NCI-H146 treated with DMSO at 0.1 percent for 48 hours (cell line): ENCODE measurements around the gene GYPA.
"Not testable (repeated sequence)": the region's sequence is repeated elsewhere in the genome, so short reads cannot be mapped to it uniquely, and the experiment has no call there.

Source experiments
- DNase-seq: peaks from one replicate; lab custom pipeline; 2025; ENCODE audit not compliant: unreplicated experiment; lab: John Stamatoyannopoulos, UW

GYPA gene

DNA sequence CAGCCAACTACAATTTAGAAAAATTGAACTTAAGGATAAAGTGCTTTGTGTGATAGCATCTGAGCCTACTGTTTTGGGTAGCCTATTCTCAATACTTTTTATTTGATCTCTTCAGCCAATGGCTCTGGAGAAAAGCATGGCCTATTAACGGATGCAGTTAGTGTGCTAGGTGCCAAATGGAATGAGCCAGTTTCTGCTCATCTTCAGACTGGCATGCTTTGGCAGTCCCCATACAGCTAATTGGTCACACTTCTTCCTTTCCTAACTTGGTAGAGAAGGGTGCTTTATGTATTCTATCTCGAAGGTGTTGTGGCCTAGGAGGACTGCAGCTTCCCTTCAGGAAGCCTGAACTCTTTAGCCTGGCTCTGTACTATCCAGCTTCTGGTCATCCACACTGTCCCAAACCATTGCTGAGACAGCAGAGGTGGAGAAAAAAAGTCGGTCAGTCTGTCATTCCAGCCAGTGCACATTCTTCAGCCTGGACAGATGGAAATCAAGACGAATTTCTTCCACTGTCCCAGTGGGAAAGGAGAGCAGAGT is 11.1 kb downstream of the GYPA start:
- DNase-seq: not testable (repeated sequence)

- DNase-seq: not testable (repeated sequence)
These were observed 11.7 kb downstream of the GYPA start for GRCh38 chr4:144128709-144129320.

- DNase-seq: not testable (repeated sequence)
These were observed 15.4 kb downstream of the GYPA start for GRCh38 chr4:144125109-144125508.

GRCh38 chr4:144123982-144124635 is 16.4 kb downstream of the GYPA start:
- not testable (repeated sequence) for DNase-seq

DNA sequence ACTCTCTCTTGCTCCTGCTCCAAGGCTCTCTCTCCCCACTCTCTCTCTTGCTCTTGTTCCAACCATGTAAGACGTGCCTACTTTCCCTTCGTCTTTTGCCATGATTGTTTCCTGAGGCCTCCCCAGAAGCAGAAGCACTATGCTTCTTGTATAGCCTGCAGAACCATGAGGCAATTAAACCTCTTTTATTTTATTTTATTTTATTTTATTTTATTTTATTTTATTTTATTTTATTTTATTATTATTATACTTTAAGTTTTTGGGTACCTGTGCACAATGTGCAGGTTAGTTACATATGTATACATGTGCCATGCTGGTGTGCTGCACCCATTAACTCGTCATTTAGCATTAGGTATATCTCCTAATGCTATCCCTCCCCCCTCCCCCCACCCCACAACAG is 17.2 kb downstream of the GYPA start:
- DNase-seq: not testable (repeated sequence)

GRCh38 chr4:144119752-144120151 is 20.8 kb downstream of the GYPA start:
- not testable (repeated sequence) for DNase-seq

DNA sequence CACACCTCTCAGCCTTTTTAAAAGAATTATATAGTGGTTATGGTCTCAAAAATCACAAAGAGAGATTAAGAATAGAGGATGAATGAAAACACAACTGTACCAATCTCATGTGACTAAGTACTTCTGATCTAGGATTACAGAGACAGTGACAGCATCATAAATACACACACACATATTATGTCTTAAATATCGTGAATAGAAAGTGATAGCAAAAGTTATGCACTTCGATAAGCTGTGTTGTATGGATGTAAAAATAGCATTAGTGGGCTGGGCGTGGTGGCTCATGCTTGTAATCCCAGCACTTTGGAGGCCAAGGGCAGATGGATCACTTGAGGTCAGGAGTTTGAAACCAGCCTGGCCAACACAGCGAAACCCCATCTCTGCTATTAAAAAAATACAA is 25.0 kb downstream of the GYPA start:
- DNase-seq: no peak

- DNase-seq: no peak
These were observed 27.0 kb downstream of the GYPA start for GRCh38 chr4:144113546-144113945.

GRCh38 chr4:144104509-144105130 is 35.9 kb downstream of the GYPA start:
- DNase-seq: no peak

- DNase-seq: not testable (repeated sequence)
These were observed 42.7 kb downstream of the GYPA start for GRCh38 chr4:144097776-144098175.

GRCh38 chr4:144093995-144094394 is 46.5 kb downstream of the GYPA start:
- not testable (repeated sequence) for DNase-seq

GRCh38 chr4:144091181-144091580 is 49.3 kb downstream of the GYPA start:
- DNase-seq: not testable (repeated sequence)

GRCh38 chr4:144090744-144091143 is 49.8 kb downstream of the GYPA start:
- no peak for DNase-seq

DNA sequence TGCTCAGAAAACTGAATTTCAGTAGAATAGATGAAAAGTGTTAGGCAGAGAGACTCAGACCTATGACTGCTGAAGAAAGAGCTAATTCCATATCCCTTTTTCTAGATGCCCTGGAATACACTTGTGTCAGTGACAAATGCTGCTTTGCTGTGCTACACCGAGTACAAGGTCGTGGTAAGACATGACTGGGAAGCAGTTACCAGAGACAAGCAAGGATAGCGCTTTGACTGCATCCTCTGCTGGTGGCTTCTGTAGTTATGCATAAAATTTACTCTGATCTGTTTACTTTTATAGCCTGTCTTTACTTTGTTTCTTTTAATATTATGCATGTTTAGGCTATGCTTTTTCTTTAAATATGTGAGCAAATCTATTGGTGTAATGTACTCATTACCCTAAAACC is 58.5 kb downstream of the GYPA start:
- DNase-seq: not testable (repeated sequence)

DNA sequence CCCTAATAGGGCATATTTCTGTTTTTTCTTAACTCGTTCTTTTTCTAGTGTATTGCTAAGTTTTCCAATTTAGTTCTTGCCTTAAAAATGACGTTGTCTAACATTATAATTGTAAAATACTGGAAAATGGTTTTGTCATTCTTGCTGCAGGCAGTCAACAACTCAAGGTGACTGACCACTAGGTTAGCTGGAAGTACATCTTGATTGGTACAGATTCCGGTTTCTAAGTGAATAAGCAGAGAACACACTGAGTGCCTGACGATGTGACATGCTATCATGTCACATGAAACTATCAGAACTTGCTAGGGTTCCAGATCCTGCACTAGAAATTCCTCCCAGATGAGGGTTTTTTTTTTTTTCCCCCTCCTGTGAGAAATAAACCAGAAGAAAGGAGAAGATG is 60.4 kb downstream of the GYPA start:
- not testable (repeated sequence) for DNase-seq

DNA sequence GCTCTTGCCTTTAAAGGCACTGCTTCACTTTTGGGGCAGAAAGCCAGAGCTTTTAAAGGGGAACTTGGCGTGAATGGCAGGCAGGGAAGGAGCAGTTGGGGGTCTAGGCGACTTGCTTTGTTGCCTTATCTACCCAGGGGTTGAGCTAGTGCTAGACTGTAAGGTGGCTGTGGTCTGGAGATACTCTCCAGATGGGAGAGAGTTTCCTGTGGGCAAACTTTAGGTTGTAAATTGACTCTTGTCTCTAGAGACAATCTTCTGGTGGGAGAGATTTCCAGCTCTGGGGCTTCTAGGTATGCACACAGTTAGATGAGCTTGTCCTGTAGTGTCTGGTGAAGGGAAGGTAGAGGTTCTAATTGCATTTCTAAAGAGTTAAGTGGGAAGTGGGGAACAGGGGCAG is 61.8 kb downstream of the GYPA start:
- DNase-seq: not testable (repeated sequence)

GRCh38 chr4:144061556-144061955 is 79.0 kb downstream of the GYPA start:
- DNase-seq: not testable (repeated sequence)

GRCh38 chr4:144060234-144060859 is 80.2 kb downstream of the GYPA start:
- DNase-seq: not testable (repeated sequence)
